SK-N-SH (cell line): ENCODE measurements around the gene MIOS. TPM values are rescaled to one million over a fixed set of nuclear protein-coding genes. Genes with fewer than 3 reads are reported as not detected.

Experiments used
- CTCF ChIA-PET: fragments of 300-600, 350-600 bp; formaldehyde crosslinking; extraction: SDS; loops from one replicate; lab custom pipeline; 2021; lab: Yijun Ruan, JAX
- POLR2A ChIA-PET: fragments of 350-600 bp; sonication (Branson Sonifier 250); formaldehyde crosslinking; extraction: SDS; loops from one replicate; lab custom pipeline; 2020; ENCODE audit warnings: antibody characterized with exemption, inconsistent platforms; lab: Yijun Ruan, JAX
- DNase-seq: peaks from one replicate; pipeline ENCODE4 v3.0.0; 2012
- H2AFZ ChIP-seq: fragments of 200-600 bp; sonication (generic); 2 replicates; pipeline ENCODE4 v1.8.1; 2016; ENCODE audit warnings: antibody characterized with exemption, mild to moderate bottlenecking, low read depth
- H3F3A ChIP-seq: fragments of 200-600 bp; sonication (generic); replicated peaks from 2 replicates; pipeline ENCODE3; 2016; ENCODE audit warnings: antibody characterized with exemption, mild to moderate bottlenecking; ENCODE audit not compliant: insufficient read depth
- H3K27ac ChIP-seq, 2 experiments: fragments of 200-500 bp in 1 of 2; fragments of 200-600 bp in 1 of 2; sonication (Bioruptor generic) in 1 of 2; sonication (generic), shearing (Covaris generic) in 1 of 2; 2 replicates each; pipeline versions ENCODE4 v1.5.1 to v1.6.1; 2014 to 2016; ENCODE audit warnings: low read depth in 2 of 2, inconsistent platforms in 1 of 2, low read length in 1 of 2, mild to moderate bottlenecking in 1 of 2, mixed read lengths in 1 of 2
- H3K27me3 ChIP-seq: fragments of 200-600 bp; sonication (generic), shearing (Covaris generic); 2 replicates; pipeline ENCODE4 v1.6.1; 2016; ENCODE audit warnings: mixed run types; ENCODE audit not compliant: insufficient read depth
- H3K36me3 ChIP-seq, 2 experiments: fragments of 200-500 bp in 1 of 2; fragments of 200-600 bp in 1 of 2; sonication (Bioruptor generic) in 1 of 2; sonication (generic) in 1 of 2; replicated peaks in 1 of 2; 2 replicates each; pipeline versions ENCODE3 to v1.5.1; 2014 to 2016; ENCODE audit warnings: low read length in 1 of 2, mild to moderate bottlenecking in 1 of 2; ENCODE audit not compliant: insufficient read depth in 2 of 2, control insufficient read depth in 1 of 2
- H3K4me1 ChIP-seq, 2 experiments: fragments of 200-500 bp in 1 of 2; fragments of 200-600 bp in 1 of 2; sonication (Bioruptor generic) in 1 of 2; sonication (generic), shearing (Covaris generic) in 1 of 2; 2 replicates each; pipeline versions ENCODE4 v1.5.1 to v1.6.1; 2014 to 2016; ENCODE audit warnings: low read depth in 1 of 2, low read length in 1 of 2, mixed run types in 1 of 2; ENCODE audit not compliant: insufficient read depth in 2 of 2, control insufficient read depth in 1 of 2
- H3K4me2 ChIP-seq: fragments of 200-600 bp; sonication (generic), shearing (Covaris generic); 2 replicates; pipeline ENCODE4 v1.6.1; 2017; ENCODE audit warnings: mixed run types
- H3K4me3 ChIP-seq, 2 experiments: fragments of 200-500 bp in 1 of 2; fragments of 200-600 bp in 1 of 2; sonication (Bioruptor generic) in 1 of 2; sonication (generic), shearing (Covaris generic) in 1 of 2; 2 replicates each; pipeline versions ENCODE4 v1.5.1 to v1.8.1; 2014 to 2016; ENCODE audit warnings: low read depth in 2 of 2, inconsistent platforms in 1 of 2, low read length in 1 of 2, mild to moderate bottlenecking in 1 of 2, mixed read lengths in 1 of 2, moderate library complexity in 1 of 2
- H3K79me2 ChIP-seq: fragments of 200-600 bp; sonication (generic); 2 replicates; pipeline ENCODE4 v1.8.1; 2017; ENCODE audit warnings: mild to moderate bottlenecking; ENCODE audit not compliant: insufficient read depth
- H3K9ac ChIP-seq: fragments of 200-600 bp; sonication (generic); 2 replicates; pipeline ENCODE4 v1.6.1; 2017; ENCODE audit warnings: mixed run types
- H3K9me2 ChIP-seq: fragments of 200-600 bp; sonication (generic); 2 replicates; pipeline ENCODE4 v1.6.1; 2017; ENCODE audit warnings: mixed run types
- H3K9me3 ChIP-seq: fragments of 200-600 bp; sonication (generic); 2 replicates; pipeline ENCODE4 v1.6.1; 2017; ENCODE audit warnings: mixed run types, mild to moderate bottlenecking, moderate library complexity
- H4K20me1 ChIP-seq: fragments of 200-600 bp; sonication (generic); 2 replicates; pipeline ENCODE4 v1.6.1; 2017; ENCODE audit warnings: mild to moderate bottlenecking, mixed run types; ENCODE audit not compliant: insufficient read depth
- CHD2 ChIP-seq: fragments of 150-350 bp; IDR thresholded peaks from 2 replicates; pipeline ENCODE4 v1.6.1; 2018; ENCODE audit warnings: low read length; ENCODE audit not compliant: partially characterized antibody
- ELF1 ChIP-seq: IDR thresholded peaks from 2 replicates; pipeline ENCODE4 v1.4.0; 2012
- EP300 ChIP-seq, 2 experiments: IDR thresholded peaks; 2 replicates each; pipeline versions ENCODE4 v1.4.0 to v1.6.1; 2012; ENCODE audit warnings: borderline replicate concordance in 1 of 2, low read depth in 1 of 2, low read length in 1 of 2
- FOSL2 ChIP-seq: IDR thresholded peaks from 2 replicates; pipeline ENCODE4 v1.4.0; 2012; ENCODE audit warnings: low read depth, mild to moderate bottlenecking, moderate library complexity, borderline replicate concordance
- GATA2 ChIP-seq: sonication (generic); formaldehyde crosslinking; IDR thresholded peaks from 2 replicates; pipeline ENCODE4 v1.5.0; 2020; ENCODE audit warnings: mild to moderate bottlenecking, missing genetic modification reagents
- JUND ChIP-seq: IDR thresholded peaks from 2 replicates; pipeline ENCODE4 v1.4.0; 2012
- NFIC ChIP-seq: IDR thresholded peaks from 2 replicates; pipeline ENCODE4 v1.4.0; 2012; ENCODE audit warnings: borderline replicate concordance
- POLR2AphosphoS5 ChIP-seq: IDR thresholded peaks from 2 replicates; pipeline ENCODE4 v1.6.1; 2012; ENCODE audit warnings: low read depth, low read length
- RAD21 ChIP-seq: IDR thresholded peaks from 2 replicates; pipeline ENCODE4 v1.6.1; 2012; ENCODE audit warnings: mild to moderate bottlenecking, low read length
- RCOR1 ChIP-seq: fragments of 150-350 bp; IDR thresholded peaks from 2 replicates; pipeline ENCODE4 v1.6.1; 2017; ENCODE audit warnings: antibody characterized with exemption, low read length
- RFX5 ChIP-seq: IDR thresholded peaks from 2 replicates; pipeline ENCODE4 v1.6.1; 2012; ENCODE audit warnings: mild to moderate bottlenecking, improper control_type of control experiment, low read length
- RXRA ChIP-seq: IDR thresholded peaks from 2 replicates; pipeline ENCODE4 v1.4.0; 2012; ENCODE audit warnings: low read depth, mild to moderate bottlenecking, borderline replicate concordance
- TEAD4 ChIP-seq: IDR thresholded peaks from 2 replicates; pipeline ENCODE4 v1.4.0; 2012; ENCODE audit warnings: mild to moderate bottlenecking, borderline replicate concordance; ENCODE audit not compliant: insufficient read depth
- WGBS: methylation state at CpG from one replicate; pipeline ENCODE4 v1.1.6; 2017; ENCODE audit warnings: low lambda C conversion rate; 5-methylcytosine and 5-hydroxymethylcytosine counted together
- polyA plus RNA-seq, 3 experiments: library from polyadenylated mRNA; depleted of rRNA; stranded (reverse); fragments of >200 nt; gene quantifications; 2 replicates each; pipeline ENCODE4 v1.2.3, GENCODE V29; 2012
- TF ChIP-seq, protein P1 (sequence below): fragments of 200-600 bp; sonication (generic); IDR thresholded peaks from 2 replicates; pipeline ENCODE4 v1.6.1; 2017; ENCODE audit warnings: antibody characterized with exemption, mild to moderate bottlenecking, moderate library complexity
- TF ChIP-seq, protein P2 (sequence below): IDR thresholded peaks from 2 replicates; pipeline ENCODE4 v1.4.0; 2012; ENCODE audit warnings: low read depth, borderline replicate concordance
- TF ChIP-seq, protein P3 (sequence below): fragments of 150-350 bp; IDR thresholded peaks from 2 replicates; pipeline ENCODE4 v1.6.1; 2017; ENCODE audit warnings: antibody characterized with exemption, low read length, low read depth, borderline replicate concordance
- TF ChIP-seq, protein P4 (sequence below): IDR thresholded peaks from 2 replicates; pipeline ENCODE4 v1.4.0; 2012; ENCODE audit warnings: low read depth, borderline replicate concordance

The MIOS gene
- polyA plus RNA-seq, 1 of the 3 experiments (the other 2 are of a cell fraction) = 16.4 TPM

DNA sequence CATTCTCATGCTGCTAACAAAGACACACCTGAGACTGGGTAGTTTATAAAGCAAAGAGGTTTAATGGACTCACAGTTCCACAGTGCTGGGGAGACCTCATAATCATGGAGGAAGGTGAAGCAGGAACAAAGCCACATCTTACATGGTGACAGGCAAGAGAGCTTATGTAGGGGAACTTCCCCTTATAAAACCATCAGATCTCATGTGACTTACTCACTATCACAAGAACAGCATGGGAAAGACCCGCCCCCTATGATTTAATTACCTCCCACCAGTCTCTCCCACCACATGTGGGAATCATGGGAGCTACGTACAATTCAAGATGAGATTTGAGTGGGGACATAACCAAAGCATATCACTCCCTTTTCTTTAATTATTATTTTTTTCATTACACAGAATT lies 47.6 kb upstream of the MIOS start (continued):
- TF ChIP-seq TEAD4 (no peak), GATA2 (CRISPR knock-in tag) (no peak), NFIC (no peak), RXRA (no peak)
- TF ChIP-seq, protein P1, sequence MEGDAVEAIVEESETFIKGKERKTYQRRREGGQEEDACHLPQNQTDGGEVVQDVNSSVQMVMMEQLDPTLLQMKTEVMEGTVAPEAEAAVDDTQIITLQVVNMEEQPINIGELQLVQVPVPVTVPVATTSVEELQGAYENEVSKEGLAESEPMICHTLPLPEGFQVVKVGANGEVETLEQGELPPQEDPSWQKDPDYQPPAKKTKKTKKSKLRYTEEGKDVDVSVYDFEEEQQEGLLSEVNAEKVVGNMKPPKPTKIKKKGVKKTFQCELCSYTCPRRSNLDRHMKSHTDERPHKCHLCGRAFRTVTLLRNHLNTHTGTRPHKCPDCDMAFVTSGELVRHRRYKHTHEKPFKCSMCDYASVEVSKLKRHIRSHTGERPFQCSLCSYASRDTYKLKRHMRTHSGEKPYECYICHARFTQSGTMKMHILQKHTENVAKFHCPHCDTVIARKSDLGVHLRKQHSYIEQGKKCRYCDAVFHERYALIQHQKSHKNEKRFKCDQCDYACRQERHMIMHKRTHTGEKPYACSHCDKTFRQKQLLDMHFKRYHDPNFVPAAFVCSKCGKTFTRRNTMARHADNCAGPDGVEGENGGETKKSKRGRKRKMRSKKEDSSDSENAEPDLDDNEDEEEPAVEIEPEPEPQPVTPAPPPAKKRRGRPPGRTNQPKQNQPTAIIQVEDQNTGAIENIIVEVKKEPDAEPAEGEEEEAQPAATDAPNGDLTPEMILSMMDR = no peak
- TF ChIP-seq, protein P2, sequence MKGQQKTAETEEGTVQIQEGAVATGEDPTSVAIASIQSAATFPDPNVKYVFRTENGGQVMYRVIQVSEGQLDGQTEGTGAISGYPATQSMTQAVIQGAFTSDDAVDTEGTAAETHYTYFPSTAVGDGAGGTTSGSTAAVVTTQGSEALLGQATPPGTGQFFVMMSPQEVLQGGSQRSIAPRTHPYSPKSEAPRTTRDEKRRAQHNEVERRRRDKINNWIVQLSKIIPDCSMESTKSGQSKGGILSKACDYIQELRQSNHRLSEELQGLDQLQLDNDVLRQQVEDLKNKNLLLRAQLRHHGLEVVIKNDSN = no peak
- TF ChIP-seq, all 33 proteins: peak for 0

DNA sequence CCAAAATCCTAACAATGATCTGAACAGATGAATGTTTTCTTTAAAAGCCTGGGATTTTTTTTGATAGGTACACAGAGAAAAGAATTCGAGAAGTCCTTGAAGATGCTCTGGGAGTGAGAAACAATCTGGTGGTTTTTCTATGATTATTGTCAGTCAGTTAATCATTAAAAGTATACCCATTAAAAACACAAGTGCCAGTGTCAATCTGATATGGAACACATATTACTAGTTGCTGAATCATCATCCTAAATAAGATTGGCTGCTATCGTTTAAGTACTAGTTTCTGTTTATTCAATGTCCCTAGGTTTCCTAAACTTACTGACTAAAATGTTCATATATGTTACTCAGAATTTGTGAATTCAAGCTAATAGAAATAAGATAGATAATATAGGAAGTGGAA lies 47.2 kb upstream of the MIOS start:
- TF ChIP-seq, protein P3, sequence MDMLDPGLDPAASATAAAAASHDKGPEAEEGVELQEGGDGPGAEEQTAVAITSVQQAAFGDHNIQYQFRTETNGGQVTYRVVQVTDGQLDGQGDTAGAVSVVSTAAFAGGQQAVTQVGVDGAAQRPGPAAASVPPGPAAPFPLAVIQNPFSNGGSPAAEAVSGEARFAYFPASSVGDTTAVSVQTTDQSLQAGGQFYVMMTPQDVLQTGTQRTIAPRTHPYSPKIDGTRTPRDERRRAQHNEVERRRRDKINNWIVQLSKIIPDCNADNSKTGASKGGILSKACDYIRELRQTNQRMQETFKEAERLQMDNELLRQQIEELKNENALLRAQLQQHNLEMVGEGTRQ = no peak
- no peak for TF ChIP-seq RFX5
- TF ChIP-seq JUND = no peak
- CTCF ChIA-PET = interaction anchor here (4.5 kb wide), 1 partner anchor 95 kb away, joined by 17 read pairs; no protein-coding TSS in a partner anchor
- 51% methylated on average over 2 of the region's 2 CpGs for WGBS

DNA sequence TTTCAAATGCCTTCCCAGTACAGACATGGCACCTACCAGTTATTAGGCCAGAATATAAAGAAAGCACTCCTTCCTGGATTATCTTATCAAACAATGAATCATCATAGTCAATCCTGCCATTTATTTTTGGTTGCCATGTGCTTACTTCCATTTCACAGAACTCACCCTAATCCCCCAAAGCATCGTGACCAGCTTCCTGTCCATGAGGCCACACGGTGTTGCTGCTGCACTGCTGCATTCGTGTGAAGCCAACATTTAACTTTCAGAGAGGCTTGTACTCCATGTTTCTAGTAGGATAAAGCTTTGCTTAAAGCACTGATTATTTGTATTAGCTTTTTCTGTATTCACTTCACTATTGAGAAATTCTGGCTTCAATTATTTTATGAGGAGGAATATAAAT lies 45.4 kb upstream of the MIOS start:
- Histone ChIP-seq H4K20me1 (no peaks in the 10 kb centered on the region), H3K9me2 (no peaks in the 10 kb centered on the region), H3K9ac (no peak overlapping the region), H3K27ac (no peak overlapping the region), H2AFZ (no peak overlapping the region), H3K27me3 (no peaks in the 10 kb centered on the region), H3K79me2 (no peaks in the 10 kb centered on the region), H3K4me3 (no peak overlapping the region), H3K4me2 (no peak overlapping the region), H3K36me3 (no peaks in the 10 kb centered on the region), H3K9me3 (no peaks in the 10 kb centered on the region), H3F3A (no peaks in the 10 kb centered on the region), H3K4me1 (no peaks in the 10 kb centered on the region)
- DNase-seq = no peak
- WGBS = 80% methylated on average over 3 of the region's 3 CpGs
- ChIA-PET POLR2A (no interaction called here), CTCF (interaction anchor here (1.0 to 4.5 kb wide), 2 partner anchors 22 to 97 kb away, joined by 3 to 17 read pairs; no protein-coding TSS in a partner anchor)
- TF ChIP-seq, protein P1 = no peak
- no peak for TF ChIP-seq FOSL2
- TF ChIP-seq RCOR1 = no peak
- no peak for TF ChIP-seq CHD2
- no peak for TF ChIP-seq RAD21
- TF ChIP-seq POLR2AphosphoS5 = no peak
- TF ChIP-seq, protein P4, sequence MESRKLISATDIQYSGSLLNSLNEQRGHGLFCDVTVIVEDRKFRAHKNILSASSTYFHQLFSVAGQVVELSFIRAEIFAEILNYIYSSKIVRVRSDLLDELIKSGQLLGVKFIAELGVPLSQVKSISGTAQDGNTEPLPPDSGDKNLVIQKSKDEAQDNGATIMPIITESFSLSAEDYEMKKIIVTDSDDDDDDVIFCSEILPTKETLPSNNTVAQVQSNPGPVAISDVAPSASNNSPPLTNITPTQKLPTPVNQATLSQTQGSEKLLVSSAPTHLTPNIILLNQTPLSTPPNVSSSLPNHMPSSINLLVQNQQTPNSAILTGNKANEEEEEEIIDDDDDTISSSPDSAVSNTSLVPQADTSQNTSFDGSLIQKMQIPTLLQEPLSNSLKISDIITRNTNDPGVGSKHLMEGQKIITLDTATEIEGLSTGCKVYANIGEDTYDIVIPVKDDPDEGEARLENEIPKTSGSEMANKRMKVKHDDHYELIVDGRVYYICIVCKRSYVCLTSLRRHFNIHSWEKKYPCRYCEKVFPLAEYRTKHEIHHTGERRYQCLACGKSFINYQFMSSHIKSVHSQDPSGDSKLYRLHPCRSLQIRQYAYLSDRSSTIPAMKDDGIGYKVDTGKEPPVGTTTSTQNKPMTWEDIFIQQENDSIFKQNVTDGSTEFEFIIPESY = no peak
- no peak for TF ChIP-seq EP300 (IDR thresholded peaks at IDR 0.05; ENCODE audit: borderline replicate concordance in 1 of 2, low read depth in 1 of 2, low read length in 1 of 2)
- TF ChIP-seq ELF1 = no peak
- TF ChIP-seq, protein P3 = no peak

More for the DNA sequence above, 47.2 kb upstream of the MIOS start:
- no peak overlapping the region for H3K4me2 ChIP-seq
- H3K9me3 ChIP-seq = no peaks in the 10 kb centered on the region
- H3K4me1 ChIP-seq = no peaks in the 10 kb centered on the region
- no peaks in the 10 kb centered on the region for H3F3A ChIP-seq
- H4K20me1 ChIP-seq = no peaks in the 10 kb centered on the region
- peak overlapping the region; percentile 29; the same call in 1 of the 2 replicates for H2AFZ ChIP-seq
- no peak for DNase-seq
- no peaks in the 10 kb centered on the region for H3K27me3 ChIP-seq
- no peak overlapping the region for H3K27ac ChIP-seq
- H3K36me3 ChIP-seq = no peaks in the 10 kb centered on the region
- no peak overlapping the region for H3K9ac ChIP-seq
- no peak overlapping the region for H3K4me3 ChIP-seq
- POLR2A ChIA-PET = no interaction called here
- no peaks in the 10 kb centered on the region for H3K9me2 ChIP-seq
- H3K79me2 ChIP-seq = no peaks in the 10 kb centered on the region
